NCI-H2029 treated with DMSO at 0.1 percent for 48 hours (cell line): Measurements from ENCODE around the gene CRYGB.
"Not testable (repeated sequence)": the region's sequence is repeated elsewhere in the genome, so short reads cannot be mapped to it uniquely, and the experiment has no call there.

Experiments
- DNase-seq: peaks from one replicate; lab custom pipeline; 2025; lab: John Stamatoyannopoulos, UW

Gene CRYGB

DNA sequence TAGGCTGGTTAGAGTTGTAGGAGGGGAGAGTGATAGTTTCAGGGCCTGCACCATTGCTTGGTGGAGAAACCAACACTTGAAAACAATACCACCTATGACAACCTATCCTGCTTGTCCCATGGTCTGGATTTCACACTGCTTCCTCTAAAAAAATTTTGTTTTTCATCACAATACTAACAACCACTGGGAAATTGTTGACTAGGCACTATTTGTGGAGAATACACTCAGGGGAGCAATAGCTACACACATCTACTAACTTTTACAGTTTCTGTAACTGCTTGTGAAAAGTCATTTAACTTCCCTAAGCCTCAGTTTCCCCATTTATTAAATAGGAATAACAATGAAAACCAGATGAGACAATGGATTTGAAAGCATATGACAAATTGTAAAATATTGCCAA lies 4.1 kb upstream of the CRYGB start:
- no peak for DNase-seq

DNA sequence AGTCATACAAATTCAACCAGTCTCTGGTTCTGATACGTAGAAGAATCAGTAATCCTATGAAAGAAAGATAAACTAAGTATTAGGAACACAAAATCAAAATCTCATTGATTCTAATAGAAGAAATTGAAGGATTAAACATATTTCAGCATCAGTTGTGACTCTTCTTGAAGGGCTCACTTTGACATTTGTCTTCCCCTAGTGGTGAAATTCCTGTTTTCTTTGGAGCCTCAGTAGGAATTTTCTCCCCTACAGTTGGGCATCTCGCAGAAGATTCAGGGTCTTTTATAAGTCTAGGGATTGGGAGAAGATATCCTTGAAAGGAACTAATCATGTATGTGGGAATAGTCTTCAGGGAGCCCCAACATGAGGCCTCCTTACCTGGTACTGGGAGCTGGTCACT lies 2.8 kb upstream of the CRYGB start:
- DNase-seq: no peak

DNA sequence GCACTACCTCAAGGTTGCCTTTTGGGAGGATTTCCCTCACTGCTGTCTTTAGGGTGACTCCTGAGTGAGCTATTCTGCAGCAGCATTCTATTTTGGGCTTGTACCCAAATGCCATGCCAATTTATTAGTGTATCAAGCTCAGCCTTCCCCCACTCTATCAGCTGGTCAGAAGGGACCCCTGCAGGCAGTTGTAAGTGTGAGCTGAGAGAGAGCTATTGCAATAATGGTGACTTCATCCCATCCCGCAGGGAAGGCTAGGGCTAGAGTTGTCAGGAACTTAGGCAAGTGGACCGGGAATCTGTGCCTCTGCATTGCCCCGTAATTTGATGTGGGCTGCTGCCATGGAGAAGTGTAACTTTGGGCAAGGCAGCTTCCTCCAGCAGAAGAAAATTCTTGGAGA lies 1.8 kb upstream of the CRYGB start:
- no peak for DNase-seq

DNA sequence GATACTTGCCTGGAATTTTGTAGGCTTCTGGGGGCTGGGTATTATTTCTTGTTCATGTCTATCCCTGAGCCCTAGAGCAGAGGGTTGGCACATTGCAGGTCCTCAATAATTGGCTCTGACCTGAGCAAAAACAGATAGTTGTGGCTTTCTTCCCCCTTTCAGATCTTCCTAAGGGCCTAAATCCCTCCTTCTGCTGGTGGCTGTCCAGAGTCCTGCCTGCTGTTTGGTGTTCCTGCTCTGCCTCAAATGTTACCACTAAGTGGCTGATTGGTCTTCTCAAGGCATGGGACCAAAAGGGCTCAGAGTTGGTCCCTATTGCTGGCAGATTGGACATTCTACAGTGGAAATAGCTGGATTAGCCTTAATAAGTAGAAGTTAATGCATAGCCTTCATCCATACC lies 1.1 kb upstream of the CRYGB start:
- DNase-seq: no peak

DNA sequence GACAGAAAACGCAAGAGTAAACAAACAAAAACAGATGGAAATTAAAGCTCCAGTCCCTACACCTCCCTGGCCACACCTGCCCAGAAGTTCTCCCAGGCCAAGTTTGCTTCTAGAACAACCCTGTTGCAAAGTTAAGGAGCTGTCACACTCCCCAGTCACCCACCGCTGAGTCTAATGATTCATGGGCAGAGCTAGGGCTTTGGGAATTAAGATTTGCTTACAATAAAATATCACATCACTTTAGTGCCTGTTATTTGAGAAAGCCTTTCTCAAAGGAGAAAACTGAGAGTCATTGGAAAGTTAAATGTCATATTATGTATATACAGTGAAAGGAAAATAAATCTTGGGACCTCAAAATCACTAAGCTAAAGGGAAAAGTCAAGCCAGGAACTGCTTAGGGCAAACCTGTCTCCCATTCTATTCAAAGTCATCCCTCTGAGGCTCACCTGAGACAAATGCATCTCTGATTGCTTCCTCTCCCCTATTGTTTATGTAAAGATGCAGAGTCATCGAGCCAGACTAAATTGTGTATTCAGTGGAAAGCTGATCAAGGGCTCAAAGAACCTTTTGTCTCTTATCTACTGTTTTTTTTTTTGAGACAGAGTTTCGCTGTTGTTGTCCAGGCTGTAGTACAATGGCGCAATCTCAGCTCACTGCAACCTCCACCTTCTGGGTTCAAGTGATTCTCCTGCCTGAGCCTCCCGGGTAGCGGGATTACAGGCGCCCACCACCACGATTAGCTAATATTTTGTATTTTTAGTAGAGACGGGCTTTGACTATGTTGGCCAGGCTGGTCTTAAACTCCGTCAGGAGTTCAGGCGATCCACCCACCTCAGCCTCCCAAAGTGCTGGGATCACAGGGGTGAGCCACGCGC lies 2.8 kb downstream of the CRYGB start:
- DNase-seq: no peak

DNA sequence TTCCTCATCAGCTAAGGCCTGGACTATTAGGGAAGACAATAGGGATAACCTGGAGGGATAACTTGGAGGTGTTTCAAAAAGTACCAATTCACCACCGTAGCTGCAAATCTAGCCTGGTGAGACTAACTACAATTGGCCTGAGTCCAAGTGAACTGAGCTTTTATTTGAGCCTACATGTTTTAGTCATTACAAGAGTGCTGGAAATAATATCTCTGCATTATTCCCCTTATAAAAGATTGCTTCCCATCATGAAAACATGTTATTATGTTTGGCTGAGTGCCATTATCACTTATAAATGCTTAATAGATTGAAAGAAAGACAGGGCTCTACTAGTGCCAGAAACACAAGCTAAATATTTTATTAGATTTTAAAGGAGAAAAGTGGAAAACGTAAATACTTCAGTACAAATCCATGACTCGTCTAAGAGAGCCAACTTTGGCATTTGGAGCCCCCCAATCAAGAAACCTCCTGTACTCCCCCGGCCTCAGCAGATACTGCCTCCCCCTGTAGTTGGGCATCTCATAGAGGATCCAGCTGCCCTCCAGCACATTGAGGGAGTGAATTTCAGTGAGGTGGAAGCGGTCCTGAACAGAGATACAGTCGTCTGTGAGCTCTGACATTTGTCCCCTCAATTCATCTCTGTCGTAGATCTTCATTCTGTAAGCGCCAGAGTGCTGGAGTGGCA lies 3.6 kb downstream of the CRYGB start:
- peak; percentile 71 for DNase-seq

DNA sequence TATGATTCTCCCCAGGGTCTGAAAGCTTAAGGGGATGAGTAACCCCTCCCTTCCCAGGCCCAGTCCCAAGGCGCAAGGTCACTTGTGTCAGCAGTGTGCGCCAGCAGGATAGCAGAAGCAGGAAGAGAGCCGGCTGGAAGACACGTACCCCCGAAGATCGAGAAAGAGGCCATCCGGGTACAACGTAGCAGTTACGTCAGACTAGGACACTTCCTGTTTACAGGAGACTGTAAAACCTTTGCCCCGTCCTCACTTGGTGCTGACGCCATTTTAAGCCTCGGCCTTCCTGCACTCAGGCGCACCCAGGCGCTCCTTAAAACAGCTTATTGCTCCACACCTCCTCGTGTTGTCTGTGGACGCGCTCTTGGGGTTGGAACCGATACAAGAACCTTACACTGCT lies 6.5 kb downstream of the CRYGB start:
- no peak for DNase-seq

DNA sequence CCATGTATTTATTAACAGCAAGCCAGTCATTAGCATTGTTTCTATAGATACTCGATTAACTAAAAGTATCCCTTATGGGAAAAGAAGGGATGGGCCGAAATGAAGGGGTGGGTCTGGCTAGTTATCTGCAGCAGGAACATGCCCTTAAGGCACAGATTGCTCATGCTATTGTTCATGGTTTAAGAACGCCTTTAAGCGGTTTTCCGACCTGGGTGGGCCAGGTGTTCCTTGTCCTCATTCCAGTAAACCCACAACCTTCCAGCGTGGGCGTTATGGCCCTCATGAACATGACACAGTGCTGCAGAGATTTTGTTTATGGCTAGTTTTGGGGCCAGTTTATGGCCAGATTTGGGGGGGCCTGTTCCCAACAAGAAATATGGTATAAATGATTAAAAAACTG lies 7.6 kb downstream of the CRYGB start:
- DNase-seq: not testable (repeated sequence)

DNA sequence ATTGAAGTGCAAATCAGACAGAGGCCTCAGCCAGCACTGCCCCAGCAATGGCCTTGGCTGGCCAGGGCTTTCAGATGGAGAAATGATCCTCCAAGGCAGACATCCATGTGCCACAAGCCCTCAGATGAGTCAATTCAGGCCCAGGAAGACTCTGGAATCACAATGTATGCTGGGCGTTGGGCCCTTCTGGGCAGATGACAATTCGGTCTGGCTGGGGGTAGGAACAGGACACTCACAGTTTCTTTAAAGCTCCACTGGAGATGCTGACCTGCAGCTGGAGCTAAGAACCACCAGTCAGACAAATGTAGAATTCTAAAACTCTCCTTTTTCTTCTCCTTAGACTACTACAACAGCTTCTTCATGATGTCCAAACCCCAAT lies 9.3 kb downstream of the CRYGB start:
- no peak for DNase-seq

DNA sequence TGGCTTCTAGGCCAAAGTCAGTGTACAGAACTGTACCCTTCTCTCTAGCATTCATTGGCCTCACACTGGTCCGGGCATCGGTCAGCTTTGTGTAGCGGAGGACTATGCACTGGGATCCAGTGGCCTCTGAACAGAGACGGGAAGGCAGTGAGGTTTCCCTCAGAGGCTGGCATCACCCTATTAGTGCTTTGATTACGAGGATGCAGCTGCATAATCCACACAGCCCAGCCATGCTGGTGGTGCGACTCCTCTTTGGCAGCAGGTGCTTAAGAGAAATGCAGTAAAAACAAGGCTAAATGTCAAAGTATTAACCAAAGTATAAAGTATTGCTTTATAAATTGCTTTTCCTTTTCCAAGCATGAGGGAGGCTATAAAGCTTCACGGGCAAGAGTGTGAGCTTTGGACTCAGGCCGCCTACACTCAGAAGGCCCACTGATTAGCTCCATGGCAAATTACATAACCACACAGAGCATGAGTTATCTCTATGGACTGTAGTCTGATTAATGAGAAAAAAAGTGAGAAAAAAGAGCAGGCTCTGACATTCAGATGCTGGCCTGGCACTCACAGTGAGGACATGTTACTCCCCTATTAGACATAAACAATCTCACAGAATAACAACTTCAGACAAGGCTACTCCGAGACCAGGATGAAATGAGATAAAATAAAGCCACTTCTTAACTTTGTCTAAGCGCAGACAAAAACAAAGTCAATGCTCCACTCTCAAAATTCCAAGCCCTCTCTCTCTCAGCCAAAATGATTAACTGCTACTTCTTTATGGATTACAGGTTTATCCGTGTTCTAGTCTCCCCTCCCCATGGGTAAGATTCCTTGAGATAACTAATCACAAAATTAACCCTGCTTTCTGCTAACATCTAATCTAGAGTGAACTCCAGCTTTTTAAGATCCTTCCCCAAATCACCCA lies 9.9 kb downstream of the CRYGB start:
- DNase-seq: no peak

DNA sequence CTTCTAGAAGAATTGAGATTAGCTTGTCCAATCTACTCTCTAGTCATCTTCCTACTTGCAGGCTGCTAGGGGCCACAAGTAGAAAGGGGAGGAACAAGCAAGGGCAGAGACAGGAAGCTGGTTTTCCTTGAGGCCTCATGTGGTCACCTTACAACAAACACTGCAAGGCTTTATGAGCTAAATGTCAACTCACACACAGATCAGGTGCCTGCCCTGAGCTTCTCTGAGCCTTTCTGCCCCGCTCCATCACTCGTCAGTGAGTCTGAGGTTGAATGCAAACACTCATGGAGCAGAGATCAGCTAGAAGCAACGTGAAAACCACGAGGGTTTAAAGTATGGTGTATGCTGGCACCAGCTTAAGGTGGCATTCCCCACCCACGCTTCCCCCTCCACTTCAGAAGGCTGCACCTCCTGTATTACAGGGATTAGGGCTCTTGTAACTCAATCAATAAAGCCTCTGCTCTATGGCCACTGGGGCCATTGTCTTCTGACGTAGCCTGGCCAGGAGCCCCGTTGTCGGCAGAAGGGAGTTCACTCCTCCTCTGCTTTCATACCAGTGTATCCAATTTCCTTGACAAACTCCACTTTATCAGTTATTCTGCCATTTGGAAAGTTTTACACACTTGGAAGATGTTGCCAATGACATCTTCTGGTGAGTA lies 10.9 kb downstream of the CRYGB start:
- peak; percentile 61 for DNase-seq

DNA sequence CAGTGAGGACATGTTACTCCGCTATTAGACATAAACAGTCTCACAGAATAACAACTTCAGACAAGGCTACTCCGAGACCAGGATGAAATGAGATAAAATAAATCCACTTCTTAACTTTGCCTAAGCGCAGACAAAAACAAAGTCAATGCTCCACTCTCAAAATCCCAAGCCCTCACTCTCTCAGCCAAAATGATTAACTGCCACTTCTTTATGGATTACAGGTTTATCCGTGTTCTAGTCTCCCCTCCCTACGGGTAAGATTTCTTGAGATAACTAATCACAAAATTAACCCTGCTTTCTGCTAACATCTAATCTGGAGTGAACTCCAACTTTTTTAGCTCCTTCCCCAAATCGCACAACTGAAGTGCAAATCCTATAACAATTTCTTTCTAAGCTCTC lies 15.2 kb downstream of the CRYGB start:
- DNase-seq: no peak

DNA sequence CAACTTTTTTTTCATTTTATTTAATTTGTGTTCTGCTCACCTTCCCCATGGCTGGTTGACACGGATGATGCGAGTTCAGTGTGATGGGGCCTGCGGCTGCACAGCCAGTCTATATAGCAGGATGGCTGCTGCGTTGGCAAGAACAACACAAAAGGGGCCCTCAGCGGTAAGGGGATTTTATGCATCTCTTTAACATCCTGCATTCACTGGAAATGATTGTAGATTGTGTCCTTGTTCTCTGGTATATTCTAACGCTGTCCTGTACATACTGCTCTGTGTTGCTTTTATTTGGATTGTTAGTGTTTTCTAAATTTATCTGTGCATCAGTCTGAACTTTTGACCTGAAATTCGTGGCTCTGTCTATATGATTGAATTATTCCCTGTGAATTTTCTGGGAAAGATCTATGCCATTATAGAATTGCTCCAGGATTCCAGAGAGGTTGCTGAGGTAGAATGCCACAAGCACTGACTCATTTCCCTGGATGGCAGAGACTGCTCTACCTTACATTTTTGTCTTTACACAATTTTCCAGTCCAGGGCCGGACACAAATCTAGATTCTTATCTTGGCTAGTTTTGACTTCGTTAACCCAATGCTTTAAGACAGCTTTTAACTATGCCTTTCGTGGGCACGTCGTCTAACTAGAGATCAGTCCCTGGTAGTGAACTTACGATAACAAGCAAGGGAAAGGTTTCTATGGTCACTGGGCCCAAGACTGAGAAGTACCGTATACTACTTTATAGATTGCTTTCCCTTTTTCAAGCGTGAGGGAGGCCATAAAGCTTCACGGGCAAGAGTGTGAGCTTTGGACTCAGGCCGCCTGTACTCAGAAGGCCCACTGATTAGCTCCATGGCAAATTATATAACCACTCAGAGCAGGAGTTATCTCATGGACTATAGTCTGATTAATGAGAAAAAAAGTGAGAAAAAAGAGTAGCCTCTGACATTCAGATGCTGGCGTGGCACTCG lies 15.9 kb downstream of the CRYGB start, which contains the start of gene CRYGC:
Gene CRYGC (minus strand): TSS at position 85 of the 968 bp plus-strand sequence. CDS start 36 bp downstream, at position 49.
- no peak for DNase-seq

DNA sequence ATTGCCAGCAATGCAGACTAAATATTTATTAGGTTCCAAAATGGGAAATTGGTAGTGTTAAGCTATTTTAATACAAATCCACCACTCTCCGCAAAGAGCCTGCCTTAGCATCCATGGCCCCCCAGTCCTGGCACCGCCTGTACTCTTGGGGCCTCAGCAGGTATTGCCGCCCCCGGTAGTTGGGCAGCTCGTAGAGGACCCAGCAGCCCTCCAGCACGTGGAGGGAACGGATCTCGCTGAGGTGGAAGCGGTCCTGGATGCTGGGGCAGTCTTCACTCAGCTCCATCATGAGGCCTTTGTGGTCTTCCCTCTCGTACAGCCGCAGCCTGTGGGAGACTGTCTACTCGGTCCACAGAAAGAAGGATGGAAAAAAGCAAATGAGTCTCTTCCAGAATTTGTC lies 17.8 kb downstream of the CRYGB start:
- DNase-seq: no peak

DNA sequence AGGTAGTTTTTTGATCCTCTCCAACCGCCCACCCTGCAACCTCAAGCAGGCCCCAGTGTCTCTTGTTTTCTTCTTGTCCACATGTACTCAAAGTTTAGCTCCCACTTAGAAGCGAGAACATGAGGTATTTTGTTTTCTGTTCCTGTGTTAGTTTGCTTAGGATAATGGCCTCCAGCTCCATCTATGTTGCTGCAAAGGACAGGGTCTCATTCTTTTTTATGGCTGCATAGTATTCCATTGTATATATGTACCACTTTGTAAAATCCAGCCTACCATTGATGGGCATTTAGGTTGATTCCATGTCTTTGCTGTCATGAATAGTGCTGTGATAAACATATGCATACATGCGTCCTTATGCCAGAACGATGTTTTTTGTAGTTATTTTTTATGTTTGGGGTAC lies 18.9 kb downstream of the CRYGB start:
- DNase-seq: no peak

DNA sequence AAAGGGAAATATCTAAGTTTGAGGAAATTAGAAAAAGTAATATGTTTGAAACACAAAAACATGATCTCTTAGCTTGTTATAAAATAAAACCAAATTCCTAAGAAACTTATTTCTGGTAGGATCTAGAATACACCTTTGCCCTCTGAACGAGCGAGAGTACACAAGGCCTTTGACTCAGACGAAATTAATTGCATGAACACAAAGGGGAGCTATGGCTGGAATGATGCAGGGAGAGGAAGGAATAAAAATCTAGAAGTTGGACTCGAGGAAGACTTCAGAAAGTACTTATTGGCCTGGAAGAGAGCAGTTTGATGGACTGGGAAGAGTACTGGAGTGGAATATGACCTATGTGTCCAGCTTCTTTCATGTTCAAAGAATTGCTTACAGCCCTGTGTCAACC lies 20.7 kb downstream of the CRYGB start:
- DNase-seq: no peak

DNA sequence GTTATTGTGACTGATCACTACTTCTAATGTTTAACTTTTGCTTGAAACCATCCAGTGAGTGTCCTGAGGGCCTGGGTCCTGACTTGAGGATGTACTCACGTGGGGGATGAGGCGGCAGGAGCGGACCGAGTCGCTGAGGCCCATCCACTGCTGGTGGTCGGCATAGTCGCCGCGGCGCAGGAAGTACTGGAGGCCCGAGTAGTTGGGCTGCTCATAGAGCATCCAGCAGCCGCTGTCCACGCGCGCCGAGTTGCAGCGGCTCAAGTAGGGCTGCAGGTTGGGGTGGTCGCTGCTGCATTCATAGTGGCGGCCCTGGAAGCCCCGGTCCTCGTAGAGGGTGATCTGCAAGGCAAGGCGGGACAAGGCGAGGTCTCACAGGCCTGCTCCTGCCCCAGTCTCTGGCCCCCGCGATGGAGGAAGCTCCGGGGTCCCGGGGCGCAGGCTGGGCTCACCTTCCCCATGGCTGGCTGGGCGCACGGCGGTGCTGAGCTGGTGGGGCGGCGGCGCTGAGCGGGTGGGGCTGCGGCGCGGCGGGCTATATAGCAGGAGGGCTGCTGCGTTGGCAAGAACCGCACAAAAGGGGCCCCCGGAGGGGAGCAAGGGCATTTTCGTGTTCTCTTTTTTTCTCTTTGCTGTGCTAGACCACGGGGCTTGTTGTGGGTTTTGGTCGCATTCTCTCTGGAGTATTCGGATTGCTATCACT lies 21.8 kb downstream of the CRYGB start, which contains the start of gene CRYGD:
Gene CRYGD (minus strand): TSS at position 512 of the 703 bp plus-strand sequence. CDS start 51 bp downstream, at position 461.
- DNase-seq: not testable (repeated sequence)

DNA sequence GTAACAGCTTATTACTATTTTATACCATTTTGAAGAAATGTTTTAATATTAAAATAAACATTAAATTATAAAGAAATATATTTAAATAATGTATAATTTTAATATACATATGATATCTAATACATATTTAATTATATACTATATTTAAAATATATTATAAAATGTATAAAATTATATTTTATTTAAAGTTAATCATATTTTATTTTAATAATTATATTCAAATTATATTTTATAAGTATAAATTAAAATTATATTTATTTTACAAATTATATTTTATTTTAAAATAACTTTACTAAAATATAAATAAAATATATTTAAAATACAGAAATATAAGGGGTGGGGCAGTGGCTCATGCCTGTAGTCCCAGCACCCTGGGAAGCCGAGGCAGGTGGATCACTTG lies 23.7 kb downstream of the CRYGB start:
- DNase-seq: no peak

DNA sequence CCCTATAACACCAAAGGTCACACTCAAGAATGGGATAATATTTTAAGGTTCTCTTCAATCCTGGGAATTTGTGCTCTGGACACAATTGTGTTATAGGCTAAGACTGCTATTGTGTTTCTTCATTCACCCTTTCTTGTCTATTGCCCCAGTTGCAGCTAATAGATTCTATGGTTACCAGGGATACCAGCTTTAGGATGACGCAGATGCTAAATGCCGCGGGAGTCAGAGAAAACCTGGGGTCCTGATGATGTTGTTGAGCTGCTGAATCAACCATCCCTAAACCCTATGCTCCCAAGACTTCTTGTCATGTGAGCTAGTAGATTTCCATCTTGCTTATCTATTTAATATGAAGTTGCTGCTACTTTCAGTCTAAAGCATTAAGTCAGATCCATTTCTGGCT lies 27.0 kb downstream of the CRYGB start:
- no peak for DNase-seq

DNA sequence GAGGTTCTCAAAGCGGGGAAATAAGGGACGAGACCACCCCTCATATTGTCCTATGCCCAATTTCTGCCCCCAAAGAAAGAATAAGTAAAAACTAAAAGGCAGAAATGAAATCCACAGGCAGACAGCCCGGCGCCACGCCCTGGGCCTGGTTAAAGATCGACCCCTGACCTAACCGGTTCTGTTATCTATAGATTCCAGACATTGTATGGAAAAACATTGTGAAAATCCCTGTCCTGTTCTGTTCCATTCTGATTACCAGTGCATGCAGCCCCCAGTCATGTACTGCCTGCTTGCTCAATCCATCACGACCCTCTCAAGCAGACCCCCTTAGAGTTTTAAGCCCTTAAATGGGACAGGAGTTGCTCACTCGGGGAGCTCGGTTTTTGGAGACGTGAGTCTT lies 28.6 kb downstream of the CRYGB start:
- DNase-seq: not testable (repeated sequence)
